Omental fat pad (tissue), 4 donors: ENCODE data around the gene ZIC4. TPM values are rescaled to one million over a fixed set of nuclear protein-coding genes. Genes with fewer than 3 reads are reported as not detected.

Experiments used
- ATAC-seq: fragments of 150-250 bp; one replicate; pipeline ENCODE4 v1.9.1; 2016; ENCODE audit warnings: mild to moderate bottlenecking, moderate library complexity; ENCODE audit not compliant: low FRiP score
- DNase-seq: peaks from one replicate; pipeline ENCODE4 v3.0.0-alpha.2; 2019; ENCODE audit warnings: low spot score
- total RNA-seq, 4 donors: library from RNA; depleted of rRNA; stranded (reverse); fragments of >200 nt; gene quantifications; one replicate each; pipeline ENCODE4 v1.1.0, GENCODE V29; 2016
- TF ChIP-seq, protein P1 (sequence below), 3 donors: fragments of 450-650 bp; IDR thresholded peaks; one replicate each; pipeline ENCODE4 v1.5.1; 2016 to 2017; ENCODE audit warnings: antibody characterized with exemption in 3 of 3, mild to moderate bottlenecking in 3 of 3, moderate library complexity in 2 of 3

The ZIC4 gene
- total RNA-seq, 4 donors from 2014 or later = not detected

DNA sequence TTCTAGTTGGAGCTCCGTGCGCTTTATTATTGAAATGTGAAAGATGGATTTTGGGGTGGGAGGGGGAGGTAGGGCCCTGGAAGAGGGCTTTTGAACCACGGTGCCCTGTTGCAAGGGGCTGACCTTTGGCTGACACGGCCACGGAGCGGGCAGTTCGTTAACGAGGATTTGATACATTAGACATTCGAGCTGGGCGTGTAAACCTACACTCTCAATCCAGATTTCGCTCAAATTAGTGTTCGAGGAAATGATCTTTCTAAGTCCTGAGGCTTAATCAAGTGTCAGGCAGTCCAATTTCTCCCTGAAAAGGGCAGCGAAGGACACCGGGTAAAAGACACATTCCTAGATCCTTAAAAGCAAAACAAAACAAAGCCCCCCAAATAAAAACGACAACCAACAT lies 15.9 kb upstream of the ZIC4 start:
- no peak for DNase-seq
- ATAC-seq = no peak
- TF ChIP-seq, protein P1, sequence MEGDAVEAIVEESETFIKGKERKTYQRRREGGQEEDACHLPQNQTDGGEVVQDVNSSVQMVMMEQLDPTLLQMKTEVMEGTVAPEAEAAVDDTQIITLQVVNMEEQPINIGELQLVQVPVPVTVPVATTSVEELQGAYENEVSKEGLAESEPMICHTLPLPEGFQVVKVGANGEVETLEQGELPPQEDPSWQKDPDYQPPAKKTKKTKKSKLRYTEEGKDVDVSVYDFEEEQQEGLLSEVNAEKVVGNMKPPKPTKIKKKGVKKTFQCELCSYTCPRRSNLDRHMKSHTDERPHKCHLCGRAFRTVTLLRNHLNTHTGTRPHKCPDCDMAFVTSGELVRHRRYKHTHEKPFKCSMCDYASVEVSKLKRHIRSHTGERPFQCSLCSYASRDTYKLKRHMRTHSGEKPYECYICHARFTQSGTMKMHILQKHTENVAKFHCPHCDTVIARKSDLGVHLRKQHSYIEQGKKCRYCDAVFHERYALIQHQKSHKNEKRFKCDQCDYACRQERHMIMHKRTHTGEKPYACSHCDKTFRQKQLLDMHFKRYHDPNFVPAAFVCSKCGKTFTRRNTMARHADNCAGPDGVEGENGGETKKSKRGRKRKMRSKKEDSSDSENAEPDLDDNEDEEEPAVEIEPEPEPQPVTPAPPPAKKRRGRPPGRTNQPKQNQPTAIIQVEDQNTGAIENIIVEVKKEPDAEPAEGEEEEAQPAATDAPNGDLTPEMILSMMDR (IDR thresholded peaks at IDR 0.05) = no peak

DNA sequence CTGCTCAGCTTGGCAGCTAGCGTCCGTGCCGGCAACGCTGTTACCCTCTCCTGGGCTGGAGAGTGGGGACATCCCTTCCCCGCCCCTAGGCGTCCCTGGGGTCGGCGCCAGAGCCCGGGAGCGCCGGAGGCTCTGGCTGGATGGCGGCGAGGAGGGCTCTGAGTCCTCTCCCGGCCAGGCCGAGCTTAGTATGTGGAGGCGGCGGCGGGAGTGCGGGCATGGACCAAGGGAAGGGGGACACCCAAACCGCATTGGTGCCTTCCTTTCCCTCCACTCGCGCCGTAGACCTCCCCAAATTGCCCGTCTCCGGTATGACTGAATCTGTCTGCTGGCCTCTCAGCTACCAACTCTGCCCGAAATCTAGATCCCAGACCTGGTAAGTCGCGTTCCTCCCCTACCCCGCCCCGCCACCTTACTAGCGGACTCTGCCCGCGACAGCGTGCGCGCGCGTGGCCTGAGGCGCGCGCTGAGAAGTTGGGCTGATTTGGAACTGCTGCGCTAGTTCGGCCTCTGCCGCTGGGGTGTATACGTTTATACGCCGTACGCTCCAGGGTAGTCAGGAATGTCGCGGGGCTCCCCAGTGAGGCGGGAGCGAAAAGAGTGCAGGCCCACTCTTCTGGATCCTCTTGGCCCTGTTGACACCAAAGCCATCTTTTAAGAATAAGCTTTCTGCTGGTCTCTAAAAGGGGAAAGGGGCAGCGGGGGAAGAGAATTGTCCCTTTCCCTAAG lies 15.0 kb upstream of the ZIC4 start:
- ATAC-seq (no peak), DNase-seq (no peak)
- TF ChIP-seq, protein P1 (IDR thresholded peaks at IDR 0.05) = no peak

DNA sequence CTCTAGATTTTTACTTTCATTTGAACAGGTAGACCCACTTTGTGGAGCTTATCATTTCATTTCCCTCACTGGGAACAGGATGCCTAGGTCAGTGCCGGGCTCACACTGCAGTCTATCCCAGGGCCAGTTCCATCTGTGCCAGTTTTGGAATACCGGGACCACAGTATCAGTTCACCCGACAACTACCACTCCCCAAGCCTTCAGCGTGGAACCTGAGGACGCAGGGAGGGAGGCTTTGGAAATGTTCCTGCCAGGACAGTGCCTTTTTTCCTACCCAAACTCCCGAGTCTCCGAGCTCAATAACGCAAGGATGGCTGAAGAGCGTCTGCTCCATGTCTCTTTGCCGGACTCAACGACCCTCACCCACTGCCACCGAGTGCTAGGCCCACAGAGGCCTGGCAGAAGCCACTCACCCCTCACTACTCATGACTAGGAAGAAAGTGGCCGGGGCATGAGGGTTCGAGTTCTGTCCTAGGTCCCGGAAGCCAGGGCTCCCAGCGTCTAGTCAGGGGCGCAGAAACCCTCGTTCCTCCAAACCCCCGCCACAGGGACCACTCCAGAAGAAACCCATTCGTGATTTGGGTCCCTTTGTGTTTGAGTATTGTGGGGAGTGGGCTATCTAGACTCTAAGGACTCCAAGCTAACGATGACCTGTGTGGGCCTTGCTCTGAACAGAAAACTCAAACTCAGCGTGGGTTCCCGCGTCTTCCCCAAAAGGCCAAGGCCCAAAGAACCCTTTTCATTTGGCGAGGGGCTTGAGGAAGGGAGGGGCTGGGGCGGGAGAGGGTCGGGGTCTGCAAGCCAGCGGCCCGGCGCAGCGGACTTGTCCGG lies 14.2 kb upstream of the ZIC4 start:
- no peak for DNase-seq
- TF ChIP-seq, protein P1 (IDR thresholded peaks at IDR 0.05) = no peak
- ATAC-seq = no peak

DNA sequence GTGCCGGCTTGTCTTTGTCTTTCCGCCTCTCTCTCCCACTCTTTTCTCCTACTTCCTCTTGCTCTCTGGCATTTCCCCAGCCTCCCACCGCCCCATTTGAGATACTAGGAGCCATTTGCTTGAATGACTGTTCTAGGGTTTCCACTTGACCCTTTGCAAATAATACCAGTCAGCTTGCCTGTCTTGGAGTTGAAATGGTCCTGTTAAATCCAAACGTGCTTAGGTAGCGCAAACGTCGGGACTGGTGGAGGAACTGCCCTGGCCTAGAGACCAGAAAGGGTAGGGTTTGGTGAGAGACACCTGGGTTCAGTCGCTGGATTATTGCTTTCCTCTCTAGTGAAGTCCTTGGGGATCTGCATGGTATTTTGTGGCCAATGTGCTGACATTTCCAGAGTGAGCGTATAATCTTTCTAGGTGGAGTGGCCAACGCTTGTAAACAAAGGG lies 13.5 kb upstream of the ZIC4 start:
- TF ChIP-seq, protein P1 (IDR thresholded peaks at IDR 0.05) = no peak
- no peak for DNase-seq
- no peak for ATAC-seq

DNA sequence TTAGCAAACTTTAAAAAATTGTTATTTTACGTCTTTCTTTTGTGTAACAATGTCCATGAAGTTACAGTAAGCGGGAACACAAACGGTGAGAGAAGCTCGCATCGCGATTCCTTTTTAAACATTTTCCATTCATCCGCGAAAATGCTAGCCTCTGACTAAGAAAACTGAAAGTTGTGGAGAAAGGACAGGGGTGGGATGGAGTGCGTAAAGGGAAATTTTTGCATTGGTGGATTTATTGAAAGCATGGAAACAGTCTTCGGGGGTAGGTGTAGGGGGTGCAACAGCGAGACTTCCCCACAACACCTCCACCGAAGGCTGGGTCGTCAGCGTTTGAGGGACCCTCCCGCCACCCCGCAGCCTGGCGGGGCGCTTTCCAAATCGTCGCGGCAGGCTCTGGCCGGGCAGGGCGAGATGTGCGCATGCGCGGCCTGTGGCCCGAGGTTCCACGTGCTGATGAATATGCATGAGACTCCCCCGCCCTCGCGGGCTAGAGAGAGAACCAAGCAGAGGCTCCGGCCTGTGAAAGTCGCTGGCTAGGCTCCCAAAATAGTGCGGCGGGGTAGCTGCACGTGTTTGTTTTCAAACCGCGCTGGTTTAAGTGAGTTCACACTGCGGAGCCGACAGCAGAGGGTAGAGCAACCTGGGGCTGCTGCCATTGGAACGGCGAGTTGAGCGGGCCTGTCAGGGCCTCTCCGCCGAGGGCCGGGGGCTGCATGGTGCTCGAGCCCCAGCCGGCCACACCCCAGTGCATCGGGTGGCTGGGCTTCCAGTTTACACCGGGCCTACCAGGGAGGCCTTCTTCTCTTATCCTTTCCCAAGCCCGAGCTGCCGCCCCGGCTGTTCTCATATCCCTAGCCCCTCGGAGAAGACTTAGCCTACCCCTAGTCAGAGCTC lies 12.7 kb upstream of the ZIC4 start:
- no peak for DNase-seq
- TF ChIP-seq, protein P1 (IDR thresholded peaks at IDR 0.05) = no peak
- peak; percentile 37 for ATAC-seq

DNA sequence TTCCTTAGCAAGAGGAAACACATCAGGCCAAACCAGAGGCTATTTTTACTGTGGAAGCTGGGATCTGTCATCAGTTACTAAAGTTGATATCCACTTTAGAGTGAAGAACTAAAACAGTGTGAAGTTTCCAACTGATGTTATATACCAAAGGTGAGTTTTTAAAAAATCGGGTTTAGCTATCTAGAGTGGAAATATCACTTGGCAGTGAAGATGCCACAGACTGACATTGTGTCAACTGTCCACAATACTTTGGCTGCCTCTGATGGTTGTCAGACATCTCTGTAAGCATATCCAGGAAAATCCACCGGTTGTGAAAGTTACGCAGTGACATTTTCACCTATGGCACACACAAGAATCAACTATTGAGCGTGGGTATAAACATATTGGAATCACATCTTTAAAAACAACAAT lies 12.0 kb upstream of the ZIC4 start:
- ATAC-seq (no peak), DNase-seq (no peak)
- TF ChIP-seq, protein P1 (IDR thresholded peaks at IDR 0.05) = no peak
